OCI-LY3 (cell line): ENCODE measurements around the gene ZNF493.

ENCODE experiments used
- EZH2phosphoT487 ChIP-seq: fragments of 200-600 bp; shearing (Covaris generic); IDR thresholded peaks from 2 replicates; pipeline ENCODE4 v1.6.1; 2018; ENCODE audit warnings: antibody characterized with exemption, mixed run types, low read depth
- TF ChIP-seq, protein P1 (sequence below): fragments of 200-600, 300-600 bp; sonication (generic); IDR thresholded peaks from 2 replicates; pipeline ENCODE4 v1.5.1; 2014; ENCODE audit warnings: antibody characterized with exemption, low read length, low read depth

DNA sequence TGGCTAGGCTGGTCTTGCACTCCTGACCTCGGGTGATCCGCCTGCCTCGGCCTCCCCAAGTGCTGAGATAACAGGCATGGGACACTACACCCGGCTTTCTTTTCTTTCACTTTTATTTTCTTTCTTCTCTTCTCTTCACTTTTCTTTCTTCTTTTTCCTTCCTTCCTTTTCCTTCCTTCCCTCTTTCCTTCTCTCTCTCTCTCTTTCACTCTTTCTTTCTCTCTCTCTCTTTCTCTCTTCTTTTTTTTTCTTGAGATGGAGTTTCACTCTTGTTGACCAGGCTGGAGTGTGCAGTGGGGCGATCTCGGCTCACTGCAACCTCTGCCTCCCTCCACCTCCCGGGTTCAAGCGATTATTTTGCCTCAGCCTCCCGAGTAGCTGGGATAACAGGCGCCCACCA lies 812 bp upstream of the ZNF493 start:
- TF ChIP-seq, protein P1, sequence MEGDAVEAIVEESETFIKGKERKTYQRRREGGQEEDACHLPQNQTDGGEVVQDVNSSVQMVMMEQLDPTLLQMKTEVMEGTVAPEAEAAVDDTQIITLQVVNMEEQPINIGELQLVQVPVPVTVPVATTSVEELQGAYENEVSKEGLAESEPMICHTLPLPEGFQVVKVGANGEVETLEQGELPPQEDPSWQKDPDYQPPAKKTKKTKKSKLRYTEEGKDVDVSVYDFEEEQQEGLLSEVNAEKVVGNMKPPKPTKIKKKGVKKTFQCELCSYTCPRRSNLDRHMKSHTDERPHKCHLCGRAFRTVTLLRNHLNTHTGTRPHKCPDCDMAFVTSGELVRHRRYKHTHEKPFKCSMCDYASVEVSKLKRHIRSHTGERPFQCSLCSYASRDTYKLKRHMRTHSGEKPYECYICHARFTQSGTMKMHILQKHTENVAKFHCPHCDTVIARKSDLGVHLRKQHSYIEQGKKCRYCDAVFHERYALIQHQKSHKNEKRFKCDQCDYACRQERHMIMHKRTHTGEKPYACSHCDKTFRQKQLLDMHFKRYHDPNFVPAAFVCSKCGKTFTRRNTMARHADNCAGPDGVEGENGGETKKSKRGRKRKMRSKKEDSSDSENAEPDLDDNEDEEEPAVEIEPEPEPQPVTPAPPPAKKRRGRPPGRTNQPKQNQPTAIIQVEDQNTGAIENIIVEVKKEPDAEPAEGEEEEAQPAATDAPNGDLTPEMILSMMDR = no peak
- no peak for TF ChIP-seq EZH2phosphoT487
